Activated CD4-positive, alpha-beta T cell treated with anti-CD3 and anti-CD28 coated beads, Interleukin-2, Interleukin-4, amounts not matched to agents 100 ng/mL and 50 ng/mL, durations not matched to agents 16 hours and 8 hours (primary cell): ENCODE data around the gene COLEC12.

ENCODE experiments used
- DNase-seq: peaks from one replicate; pipeline ENCODE4 v3.0.0-alpha.2; 2020; ENCODE audit warnings: low spot score

The COLEC12 gene

DNA sequence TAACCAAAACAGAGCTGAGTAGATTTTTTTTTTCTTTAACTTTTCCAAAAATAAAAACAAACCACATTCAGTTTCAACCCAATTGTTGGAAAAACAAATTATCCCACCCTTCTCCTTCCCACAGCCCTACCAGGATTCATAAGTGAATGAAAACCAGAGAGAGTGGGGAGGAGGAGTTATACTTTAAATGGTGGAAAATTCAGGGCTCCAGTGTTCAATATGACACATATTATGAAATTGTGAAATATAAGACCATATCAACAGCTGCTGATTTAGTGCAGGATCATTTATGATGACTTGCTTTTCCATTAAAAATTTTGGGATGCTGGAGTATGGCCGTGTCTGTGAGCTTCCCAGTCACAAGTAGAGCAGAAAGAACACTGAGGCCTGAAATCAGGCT lies 26.7 kb downstream of the COLEC12 start:
- no peak for DNase-seq

DNA sequence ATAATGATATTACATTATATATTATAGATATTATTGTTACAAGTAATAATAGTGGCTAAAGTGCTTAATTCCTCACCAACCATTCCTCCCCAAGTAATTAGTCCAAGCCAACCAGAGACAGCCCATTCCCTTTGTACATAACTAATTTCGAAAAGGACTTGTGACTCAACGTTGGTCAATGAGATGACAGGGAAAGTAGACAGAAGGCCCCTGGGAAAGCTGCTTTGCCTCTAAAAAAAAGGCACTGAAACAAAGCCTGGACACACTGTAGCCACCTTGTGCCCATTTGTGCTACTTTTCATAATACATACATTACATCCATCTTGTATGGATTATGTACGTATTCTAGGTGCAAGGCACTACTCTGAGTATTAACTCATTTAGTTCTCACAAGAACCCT lies 28.8 kb downstream of the COLEC12 start:
- no peak for DNase-seq

DNA sequence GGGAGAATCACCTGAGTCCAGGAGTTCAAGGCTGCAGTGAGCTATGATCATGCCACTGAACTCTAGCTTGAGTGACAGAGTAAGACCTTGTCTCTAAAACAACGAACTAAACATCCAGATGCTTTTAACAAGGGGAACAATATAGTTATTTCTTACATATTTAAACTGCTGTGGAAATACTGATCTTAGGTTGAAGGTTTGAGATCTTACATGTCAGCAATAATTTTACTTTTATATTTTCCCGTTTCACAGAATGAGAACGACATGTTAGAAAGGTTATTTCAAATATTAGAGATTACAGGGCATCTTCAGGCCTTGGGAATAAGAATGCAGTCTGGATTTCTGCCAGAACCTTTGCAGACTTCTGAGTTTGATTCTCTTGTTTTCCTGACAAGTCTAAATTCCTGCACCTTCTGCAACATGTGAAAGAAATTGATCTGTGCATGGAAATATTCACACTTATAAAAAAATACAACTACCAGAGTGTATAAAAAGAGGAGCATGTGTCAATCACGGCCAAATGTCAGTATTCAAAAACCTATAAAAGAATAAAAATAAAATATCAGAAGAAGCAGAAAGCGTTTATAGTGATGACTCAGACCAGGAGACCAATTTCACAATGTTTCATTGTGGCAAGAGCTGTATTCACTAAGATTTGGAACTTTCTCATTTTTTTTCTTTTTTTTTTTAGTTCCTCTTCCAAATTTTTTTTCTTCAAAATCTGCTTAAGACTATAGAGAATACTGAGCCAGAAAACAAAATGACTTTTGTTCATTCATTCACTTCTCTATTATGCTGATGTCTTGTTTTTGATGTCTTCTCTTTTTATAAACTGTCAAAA lies 29.6 kb downstream of the COLEC12 start:
- DNase-seq, result no peak

DNA sequence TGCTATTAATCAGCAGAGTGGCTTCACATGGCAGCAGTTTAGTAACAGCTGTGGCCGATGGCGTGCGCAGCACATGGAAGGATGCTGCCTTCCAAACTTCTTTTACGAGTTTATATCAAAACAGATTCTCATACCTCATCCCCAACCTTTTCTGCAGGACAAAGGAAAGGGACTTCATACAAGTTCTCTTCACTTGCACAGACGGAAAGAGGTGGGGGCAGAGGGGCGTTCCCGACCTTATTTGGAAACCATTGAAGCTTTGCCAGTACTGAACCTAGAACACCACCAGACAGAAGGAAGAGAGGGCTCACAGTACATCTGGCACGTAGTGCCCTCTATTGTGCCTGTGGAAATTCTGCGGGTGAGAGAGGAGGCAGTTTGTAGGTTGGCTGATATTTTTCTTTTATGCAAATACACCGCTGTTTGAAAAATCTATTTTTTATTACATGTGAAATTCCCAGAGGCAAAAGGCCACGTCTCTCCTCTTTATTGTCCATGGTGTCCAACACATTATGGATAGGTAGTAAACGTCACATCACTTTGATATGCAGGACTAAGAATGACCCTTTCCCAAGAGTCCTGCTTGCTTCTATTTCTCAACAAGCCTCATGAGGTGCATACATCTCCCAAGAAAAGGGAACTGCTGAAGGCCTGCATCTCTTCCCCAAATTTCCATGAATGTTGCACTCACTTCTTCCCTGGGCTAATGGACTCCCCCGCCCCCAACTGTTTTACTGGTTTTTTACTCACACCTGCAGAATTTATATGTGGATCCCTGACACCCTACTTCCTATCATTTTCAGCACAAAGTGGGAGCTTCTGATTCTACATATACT lies 31.3 kb downstream of the COLEC12 start:
- DNase-seq, result no peak

DNA sequence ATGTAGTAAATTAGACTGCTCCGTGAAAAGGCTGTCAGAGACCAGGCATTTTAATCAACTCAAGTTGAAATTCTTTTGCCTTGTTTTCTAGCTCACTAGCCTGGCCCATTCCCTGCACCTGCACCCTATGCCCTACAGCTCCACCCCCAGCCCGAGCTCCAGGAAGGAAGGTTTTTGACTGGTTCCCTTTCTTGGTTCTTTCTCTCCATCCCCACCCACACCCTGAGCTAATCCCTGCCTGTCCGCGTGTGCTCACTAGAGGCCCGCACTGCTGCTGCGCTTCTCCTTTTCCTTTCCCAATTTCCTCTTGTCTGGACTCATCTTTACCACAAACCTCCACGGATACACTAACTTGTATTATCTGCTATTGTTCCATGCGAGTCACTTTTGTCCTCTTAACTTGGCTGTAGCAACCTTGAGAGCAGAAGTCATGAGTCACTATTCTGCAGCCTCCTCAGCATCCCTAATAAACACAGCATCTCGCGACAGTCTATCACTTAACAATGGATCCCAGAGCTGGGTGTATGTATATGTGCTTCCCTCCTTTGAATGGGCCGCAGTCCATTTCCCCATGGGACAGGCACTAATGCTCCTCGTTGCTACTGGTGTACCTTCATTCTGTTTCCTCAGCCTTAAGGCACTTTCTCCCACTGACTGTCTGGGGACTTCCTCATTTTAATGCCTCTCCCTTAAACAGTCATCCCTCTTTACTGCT lies 36.5 kb downstream of the COLEC12 start:
- DNase-seq, result no peak

DNA sequence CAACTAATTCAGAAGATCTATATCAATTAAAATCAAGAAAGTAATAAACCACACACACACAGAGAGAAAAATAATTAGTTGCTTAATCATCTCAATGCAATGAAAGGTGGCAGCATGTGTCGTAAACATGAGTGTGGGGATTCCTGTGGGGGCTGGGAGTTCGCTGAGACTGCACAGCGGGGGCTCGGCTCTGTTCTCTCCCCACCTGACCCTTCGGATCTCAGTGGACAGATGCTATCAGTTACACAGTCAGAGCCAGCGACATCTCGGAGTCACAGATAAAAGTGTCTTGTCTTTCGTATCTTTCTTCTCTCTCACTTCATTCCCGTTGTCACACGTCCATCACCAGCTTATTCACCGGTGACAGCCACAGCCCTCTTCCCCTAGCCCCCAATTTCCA lies 37.1 kb downstream of the COLEC12 start:
- DNase-seq, result no peak

DNA sequence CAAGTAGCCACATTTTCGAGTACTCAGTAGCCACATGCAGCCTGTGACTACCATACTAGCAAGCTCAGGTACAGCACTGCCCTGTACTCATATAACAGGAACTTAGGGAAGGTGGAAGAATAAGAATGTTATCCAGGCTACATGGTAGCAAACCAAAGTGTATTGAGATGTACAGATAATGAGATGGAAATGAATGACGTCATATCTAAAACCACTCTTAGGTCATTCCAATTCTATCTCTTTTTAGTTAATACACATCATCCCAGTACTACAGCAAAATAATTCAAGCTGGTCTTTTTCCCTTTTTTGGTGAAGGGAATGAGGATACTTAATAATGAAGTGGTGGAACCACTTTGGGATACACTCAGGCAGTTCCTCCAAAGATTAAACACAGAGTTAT lies 38.7 kb downstream of the COLEC12 start:
- no peak for DNase-seq

DNA sequence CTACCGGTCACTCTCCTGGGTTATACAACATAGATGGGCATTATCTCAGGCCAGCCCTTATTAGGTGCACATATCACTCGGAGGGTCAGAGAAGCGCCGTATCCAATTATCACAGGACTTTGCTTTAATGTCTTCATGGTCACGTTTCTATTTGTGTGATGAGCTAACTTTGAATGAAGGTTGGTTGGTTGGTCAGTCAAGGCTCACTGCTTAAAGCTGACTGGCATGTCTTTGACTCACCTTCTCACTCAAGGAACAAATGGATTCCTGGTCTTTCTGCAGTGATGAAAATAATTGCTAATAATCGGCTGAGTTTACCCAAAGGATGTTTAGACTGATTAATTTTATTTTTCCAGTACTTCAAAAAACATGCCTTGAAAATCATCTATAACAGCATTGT lies 39.7 kb downstream of the COLEC12 start:
- DNase-seq, result no peak

DNA sequence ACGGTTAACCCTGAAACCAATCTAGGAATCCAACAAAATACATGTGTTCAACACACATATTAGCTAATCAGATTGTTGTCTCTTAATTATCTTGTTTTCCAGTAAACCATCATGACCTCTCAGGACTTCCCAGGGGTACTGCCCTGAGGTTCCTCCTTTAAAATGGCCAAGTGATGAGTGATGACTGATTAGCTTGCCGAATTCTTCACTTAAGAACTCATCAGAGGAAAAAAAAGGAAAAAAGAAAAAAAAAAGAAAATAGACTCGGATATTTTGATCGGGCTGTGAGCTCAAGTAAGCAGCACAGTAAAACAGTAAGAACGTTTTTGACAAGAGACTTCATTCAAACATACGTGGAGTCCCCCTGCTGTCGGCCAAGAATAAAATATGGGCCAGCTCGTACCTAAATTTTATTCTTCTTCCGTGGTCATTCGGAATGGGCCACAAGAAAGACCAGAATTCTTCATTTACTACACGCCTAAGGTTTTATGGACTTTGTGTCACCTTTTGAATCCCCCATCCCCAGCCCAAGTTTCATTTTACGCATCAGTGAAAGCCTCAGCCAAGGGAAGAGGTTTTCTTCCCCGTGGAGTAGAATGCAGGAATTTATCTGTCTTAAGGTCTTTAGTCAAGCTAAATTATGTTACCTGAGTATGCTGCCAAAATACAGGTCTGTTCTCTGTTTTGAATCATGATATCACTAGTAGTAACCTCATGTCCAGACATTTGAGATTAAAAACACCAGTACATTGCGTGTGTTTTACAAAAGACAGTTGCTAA lies 40.5 kb downstream of the COLEC12 start:
- DNase-seq, result no peak

DNA sequence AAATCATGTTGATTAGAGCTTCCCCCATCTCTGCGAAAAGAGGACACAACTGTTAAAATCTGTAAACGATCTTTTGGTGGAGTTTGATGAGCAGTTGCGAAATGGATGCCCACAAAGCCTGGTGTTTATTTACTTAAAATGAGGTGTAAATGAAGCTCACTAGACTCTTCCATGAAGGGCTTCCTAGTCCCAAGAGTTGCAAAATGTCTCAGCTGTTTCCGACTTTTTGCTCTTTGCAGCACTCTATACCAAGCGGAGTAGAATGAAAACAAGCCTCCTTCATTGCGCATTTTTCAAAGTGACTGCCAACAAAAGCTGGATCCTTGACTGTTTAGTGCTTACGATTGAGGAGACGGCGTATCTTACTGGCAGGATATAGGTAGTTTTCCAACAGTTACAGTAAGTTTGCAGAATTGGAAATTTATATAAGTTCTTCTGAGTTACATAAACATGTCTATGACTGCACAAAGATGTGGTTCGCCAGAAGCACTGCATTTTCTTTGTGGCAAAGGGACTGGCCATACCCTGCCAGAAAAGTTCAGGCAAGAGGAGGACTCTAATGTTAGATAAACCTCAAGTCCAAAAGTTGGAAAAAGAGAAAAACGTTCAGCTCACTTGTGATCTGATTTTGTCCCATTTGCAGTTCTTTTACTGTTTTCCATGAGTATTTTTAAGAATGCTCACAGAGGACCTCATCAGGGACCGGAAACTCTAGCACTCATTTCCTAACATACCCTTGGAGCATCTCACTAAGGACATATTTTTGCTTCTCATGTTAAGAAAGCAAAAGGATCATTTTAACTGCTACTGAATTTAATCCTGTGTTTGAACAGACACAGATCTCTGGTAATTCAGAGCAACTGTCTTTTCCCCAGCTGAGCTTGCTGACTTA lies 42.7 kb downstream of the COLEC12 start:
- DNase-seq, result no peak

DNA sequence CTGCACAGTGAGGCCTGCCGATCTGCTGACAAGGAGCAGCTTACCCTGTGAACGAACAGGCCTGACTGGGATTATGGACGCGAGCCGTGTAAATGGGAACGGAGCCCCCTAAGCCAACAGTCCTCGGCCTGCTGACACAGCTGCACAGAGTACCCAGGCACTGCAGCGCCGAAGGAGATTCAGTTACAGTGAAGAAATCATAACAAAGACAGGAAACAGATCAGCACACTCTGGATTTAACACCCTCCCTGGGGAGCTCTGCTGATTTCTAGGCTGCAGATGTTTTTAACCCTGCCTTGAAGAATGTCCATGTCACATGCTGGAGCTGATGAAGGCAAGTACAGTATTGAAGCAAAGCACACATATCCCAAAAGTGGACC lies 43.4 kb downstream of the COLEC12 start:
- no peak for DNase-seq

DNA sequence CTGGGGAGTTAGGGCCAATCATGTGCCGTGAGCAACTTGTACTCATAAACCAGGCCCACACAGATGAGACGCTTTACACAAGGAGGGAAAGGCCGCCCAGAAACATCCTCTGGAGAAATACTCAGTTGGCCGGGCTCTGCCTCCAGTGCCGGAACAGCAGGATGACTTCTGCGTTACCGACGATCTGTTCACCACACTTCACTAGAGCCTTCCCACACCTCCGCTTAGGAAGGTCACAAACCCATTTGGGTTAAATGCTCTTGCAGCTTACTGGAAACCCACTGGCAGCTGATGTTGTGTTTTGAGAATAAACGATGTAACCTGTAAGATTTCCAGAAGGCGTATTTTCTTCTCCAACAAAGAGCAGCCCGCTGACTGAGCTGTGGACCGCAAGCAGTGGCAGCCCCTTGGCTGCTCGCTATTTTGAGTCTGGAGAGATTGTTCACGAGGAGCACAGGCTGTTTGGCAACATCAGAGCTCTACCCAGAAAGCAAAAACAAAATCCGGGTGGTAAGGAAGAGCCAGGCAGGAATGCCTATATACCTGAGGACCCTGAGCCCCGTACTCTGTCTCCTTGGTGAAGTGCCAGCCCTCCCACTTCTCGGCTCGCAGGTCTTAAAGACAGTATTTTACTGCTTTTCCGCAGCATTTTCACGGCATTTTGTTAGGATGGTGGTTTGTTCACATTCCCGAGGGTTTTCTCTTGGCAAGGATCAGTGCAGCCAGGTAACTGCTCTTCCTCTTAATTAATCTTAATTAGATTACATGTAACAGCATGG lies 44.0 kb downstream of the COLEC12 start:
- no peak for DNase-seq

DNA sequence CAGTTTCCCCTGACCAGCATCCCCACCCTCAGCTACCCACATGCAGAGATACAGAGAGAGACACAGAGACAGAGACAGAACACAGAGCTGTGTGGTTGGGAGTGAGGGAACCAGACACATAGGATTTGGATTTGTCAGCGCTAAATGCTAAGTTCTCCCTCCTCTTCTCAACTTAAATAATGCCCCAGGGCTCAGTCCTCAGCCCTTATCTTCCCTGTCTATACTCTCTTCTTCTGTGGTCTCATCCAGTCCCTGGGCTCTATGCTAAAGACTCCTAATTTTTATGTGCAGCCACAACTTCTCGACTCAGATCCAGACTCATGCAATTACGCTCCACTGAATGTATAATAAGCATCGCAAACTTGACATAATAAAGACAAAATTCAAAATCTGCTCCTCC lies 47.1 kb downstream of the COLEC12 start:
- no peak for DNase-seq

DNA sequence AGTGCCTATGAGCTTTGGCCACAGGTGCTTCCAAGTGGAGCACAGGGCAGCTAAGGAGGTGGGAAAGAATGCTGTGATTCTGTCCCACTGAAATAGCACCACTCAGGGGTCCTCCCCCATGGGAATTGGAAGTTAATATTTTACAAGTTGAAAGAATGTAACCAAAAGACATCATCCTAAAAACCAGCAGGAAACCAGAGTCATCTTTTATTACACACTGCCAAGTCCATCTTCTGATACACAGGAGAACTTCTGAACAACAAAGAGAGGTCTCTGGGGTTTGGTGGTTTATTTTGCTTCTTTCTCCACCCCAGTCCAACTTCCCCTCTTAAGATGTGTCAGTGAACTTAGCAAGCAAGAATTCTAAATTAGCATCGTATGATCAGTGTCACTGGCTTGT lies 47.7 kb downstream of the COLEC12 start:
- DNase-seq, result no peak

DNA sequence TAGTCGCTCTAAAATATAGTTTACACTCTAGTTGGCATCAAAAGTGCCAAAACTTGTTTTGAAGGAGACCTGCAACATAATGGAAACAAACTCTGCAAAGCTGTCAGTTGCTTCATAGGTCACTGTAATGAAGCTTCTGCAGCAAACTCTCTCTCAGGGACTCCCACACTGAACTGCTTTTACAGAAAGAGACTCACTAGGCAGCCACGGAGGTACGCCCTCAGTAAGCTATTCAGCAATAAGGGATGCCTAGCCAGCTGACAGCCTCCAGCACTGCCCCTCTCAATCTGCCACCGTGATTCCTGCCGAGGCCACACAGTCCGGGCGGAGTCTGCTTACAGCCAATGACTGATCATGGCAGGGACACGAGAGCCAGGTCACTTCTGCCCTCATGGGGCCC lies 51.1 kb downstream of the COLEC12 start:
- DNase-seq, result no peak

DNA sequence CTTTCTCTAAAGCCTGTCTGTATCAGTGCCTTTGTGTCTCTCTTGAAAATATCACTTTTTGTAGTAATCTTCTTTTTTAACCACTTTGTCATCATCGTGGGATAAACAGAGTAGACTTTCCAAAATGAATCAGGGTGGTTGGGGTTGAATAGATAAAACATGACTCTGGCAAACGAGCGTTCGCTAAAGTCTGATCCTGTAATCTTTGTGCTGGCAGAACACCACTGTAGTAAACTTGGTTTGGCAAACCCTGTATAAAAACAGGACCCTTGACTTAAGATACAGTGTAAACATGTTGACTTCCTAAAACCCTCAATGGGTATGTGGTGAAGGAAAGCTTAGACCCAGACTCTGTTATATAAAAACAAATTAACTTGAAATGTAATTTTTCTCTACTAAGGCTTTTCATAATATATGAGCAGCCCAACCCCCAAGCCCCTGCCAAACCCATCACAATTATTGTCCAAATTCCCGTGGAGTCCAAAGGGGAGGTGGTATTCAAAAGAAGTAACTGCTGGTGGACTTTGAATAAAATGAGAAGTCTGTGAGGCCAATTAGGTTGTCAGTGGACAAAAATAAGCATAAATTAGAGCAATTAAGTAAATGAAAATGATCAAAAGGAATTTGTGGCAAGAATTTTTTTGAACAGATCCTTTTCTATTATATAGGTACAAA lies 52.2 kb downstream of the COLEC12 start:
- no peak for DNase-seq

DNA sequence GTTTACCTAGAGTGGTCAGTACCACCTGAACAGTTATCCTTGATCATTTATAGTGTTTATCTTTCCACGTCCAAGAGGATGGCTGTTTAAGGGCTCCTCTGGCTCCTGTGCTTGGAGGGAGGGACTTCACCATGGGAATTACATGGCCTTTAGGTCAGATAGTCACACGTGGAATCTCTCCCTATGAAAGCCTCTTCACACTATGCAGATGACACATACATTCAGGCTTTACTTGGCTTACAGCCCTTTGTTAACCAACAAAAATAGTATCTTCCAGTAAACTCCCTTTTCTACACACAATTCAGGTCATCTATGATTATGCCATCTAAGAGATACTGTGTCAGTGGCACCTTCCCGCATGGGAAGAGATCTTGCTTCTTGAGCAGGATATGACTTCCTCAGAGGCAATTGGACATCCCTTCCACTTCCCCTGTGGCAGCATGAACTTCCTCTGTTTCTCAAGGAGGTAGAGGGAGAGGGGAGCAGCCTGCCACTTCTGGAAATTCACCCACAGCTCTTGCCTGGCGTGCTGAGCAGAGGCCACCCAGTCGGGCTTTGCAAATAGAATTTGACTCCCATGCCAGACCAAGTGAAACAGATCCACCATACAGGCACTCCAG lies 53.5 kb downstream of the COLEC12 start:
- no peak for DNase-seq

DNA sequence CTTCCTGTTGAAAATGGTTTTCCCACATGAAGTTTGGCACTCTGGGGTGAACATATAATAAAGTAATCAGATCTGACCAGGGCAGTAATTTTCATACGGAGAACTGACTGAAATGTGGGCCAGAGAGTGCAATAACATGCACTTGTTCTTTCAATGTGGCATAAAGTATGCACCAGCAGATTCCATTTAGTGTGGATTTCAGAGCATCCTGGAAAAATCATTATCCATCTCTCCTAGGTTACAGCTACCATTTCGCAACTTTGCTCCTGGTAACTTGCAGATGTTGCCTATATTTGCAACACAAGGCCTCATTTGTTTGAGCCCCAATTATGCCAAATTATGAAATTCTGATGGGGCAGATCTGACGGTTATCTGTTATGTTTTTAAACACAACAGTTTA lies 55.4 kb downstream of the COLEC12 start:
- DNase-seq, result no peak

DNA sequence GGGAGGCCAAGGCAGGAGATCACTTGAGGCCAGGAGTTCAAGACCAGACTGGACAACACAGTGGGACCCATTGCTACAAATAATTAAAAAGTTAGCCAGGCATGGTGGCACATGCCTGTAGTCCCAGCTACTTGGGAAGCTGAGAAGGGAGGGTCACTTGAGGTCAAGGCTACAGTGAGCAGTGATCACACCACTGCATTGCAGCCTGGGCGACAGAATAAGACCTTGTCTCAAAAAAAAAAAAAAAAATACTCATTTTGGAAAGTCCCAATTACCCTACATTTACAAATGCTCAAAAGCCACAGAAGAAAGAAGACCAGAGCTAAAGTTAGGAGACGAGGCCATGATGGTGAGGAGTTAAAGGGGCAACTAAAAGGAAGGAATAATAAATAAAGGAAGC lies 61.9 kb downstream of the COLEC12 start:
- no peak for DNase-seq
